ENCODE data around the gene SCLY.

The SCLY gene

GRCh38 chr2:238134393-238134785 lies 73.6 kb downstream of the SCLY start:
- H3K4me2 ChIP-seq (ENCODE audit: low read depth, low read length, poor library complexity, severe bottlenecking) = no peak overlapping the region
- no peaks in the 10 kb centered on the region for H3F3A ChIP-seq (ENCODE audit: low read depth)
- no peak overlapping the region for H3K4me3 ChIP-seq (ENCODE audit: low read length, poor library complexity, severe bottlenecking)
- H3K9ac ChIP-seq (ENCODE audit: low read depth, low read length, poor library complexity, severe bottlenecking) = no peak overlapping the region
- H3K9me2 ChIP-seq (replicated peaks; ENCODE audit: low read depth, low read length) = no peaks in the 10 kb centered on the region
- H4K20me1 ChIP-seq (ENCODE audit: insufficient read depth, low read length, poor library complexity, severe bottlenecking) = no peaks in the 10 kb centered on the region
- H2AFZ ChIP-seq (ENCODE audit: low read length) = no peak overlapping the region
- H3K79me2 ChIP-seq (ENCODE audit: insufficient read depth, low read length) = no peaks in the 10 kb centered on the region
- H3K9me3 ChIP-seq (ENCODE audit: insufficient read depth, low read depth, low read length) = no peaks in the 10 kb centered on the region
- no peaks in the 10 kb centered on the region for H3K4me1 ChIP-seq (ENCODE audit: insufficient read depth, low read length, poor library complexity, severe bottlenecking)
- H3K36me3 ChIP-seq (ENCODE audit: insufficient read depth, low read length) = no peaks in the 10 kb centered on the region
- no peaks in the 10 kb centered on the region for H3K27me3 ChIP-seq (ENCODE audit: insufficient read depth, low read length, poor library complexity, severe bottlenecking)
- TF ChIP-seq EZH2phosphoT487 (IDR thresholded peaks at IDR 0.05; ENCODE audit: borderline replicate concordance) (no peak), CTCF (conservative IDR thresholded peaks at IDR 0.05; ENCODE audit: low read length) (no peak)

GRCh38 chr2:238135601-238136150 lies 74.9 kb downstream of the SCLY start:
- no peaks in the 10 kb centered on the region for H3K9me2 ChIP-seq (replicated peaks; ENCODE audit: low read depth, low read length)
- no peaks in the 10 kb centered on the region for H3K36me3 ChIP-seq (ENCODE audit: insufficient read depth, low read length)
- no peak overlapping the region for H2AFZ ChIP-seq (ENCODE audit: low read length)
- no peak overlapping the region for H3K4me3 ChIP-seq (ENCODE audit: low read length, poor library complexity, severe bottlenecking)
- H3K4me2 ChIP-seq (ENCODE audit: low read depth, low read length, poor library complexity, severe bottlenecking) = no peak overlapping the region
- H3K9ac ChIP-seq (ENCODE audit: low read depth, low read length, poor library complexity, severe bottlenecking) = no peak overlapping the region
- H3K9me3 ChIP-seq (ENCODE audit: insufficient read depth, low read depth, low read length) = no peaks in the 10 kb centered on the region
- no peak for TF ChIP-seq EZH2phosphoT487 (IDR thresholded peaks at IDR 0.05; ENCODE audit: borderline replicate concordance)
- no peak for TF ChIP-seq CTCF (conservative IDR thresholded peaks at IDR 0.05; ENCODE audit: low read length)
- H4K20me1 ChIP-seq (ENCODE audit: insufficient read depth, low read length, poor library complexity, severe bottlenecking) = no peaks in the 10 kb centered on the region
- H3F3A ChIP-seq (ENCODE audit: low read depth) = no peaks in the 10 kb centered on the region
- H3K27me3 ChIP-seq (ENCODE audit: insufficient read depth, low read length, poor library complexity, severe bottlenecking) = no peaks in the 10 kb centered on the region
- H3K79me2 ChIP-seq (ENCODE audit: insufficient read depth, low read length) = no peaks in the 10 kb centered on the region
- no peaks in the 10 kb centered on the region for H3K4me1 ChIP-seq (ENCODE audit: insufficient read depth, low read length, poor library complexity, severe bottlenecking)

GRCh38 chr2:238136820-238137537 lies 76.2 kb downstream of the SCLY start:
- Histone ChIP-seq H4K20me1 (ENCODE audit: insufficient read depth, low read length, poor library complexity, severe bottlenecking) (no peaks in the 10 kb centered on the region), H3K27me3 (ENCODE audit: insufficient read depth, low read length, poor library complexity, severe bottlenecking) (no peaks in the 10 kb centered on the region), H3K36me3 (ENCODE audit: insufficient read depth, low read length) (no peaks in the 10 kb centered on the region), H2AFZ (ENCODE audit: low read length) (no peak overlapping the region), H3K9ac (ENCODE audit: low read depth, low read length, poor library complexity, severe bottlenecking) (no peak overlapping the region), H3F3A (ENCODE audit: low read depth) (no peaks in the 10 kb centered on the region), H3K4me1 (ENCODE audit: insufficient read depth, low read length, poor library complexity, severe bottlenecking) (peaks cover 12% of the 10 kb centered on the region), H3K79me2 (ENCODE audit: insufficient read depth, low read length) (no peaks in the 10 kb centered on the region), H3K9me3 (ENCODE audit: insufficient read depth, low read depth, low read length) (no peaks in the 10 kb centered on the region), H3K4me3 (ENCODE audit: low read length, poor library complexity, severe bottlenecking) (no peak overlapping the region), H3K4me2 (ENCODE audit: low read depth, low read length, poor library complexity, severe bottlenecking) (no peak overlapping the region), H3K9me2 (replicated peaks; ENCODE audit: low read depth, low read length) (no peaks in the 10 kb centered on the region)
- TF ChIP-seq CTCF (conservative IDR thresholded peaks at IDR 0.05; ENCODE audit: low read length) (no peak), EZH2phosphoT487 (IDR thresholded peaks at IDR 0.05; ENCODE audit: borderline replicate concordance) (no peak)
